Activated naive CD4-positive, alpha-beta T cell (primary cell): ENCODE measurements around the gene MPP2.
"Not testable (repeated sequence)": the region's sequence is repeated elsewhere in the genome, so short reads cannot be mapped to it uniquely, and the experiment has no call there.

Experiments used
- DNase-seq, 4 experiments: peaks; one replicate each; lab custom pipeline; 2025; lab: John Stamatoyannopoulos, UW

MPP2 gene

DNA sequence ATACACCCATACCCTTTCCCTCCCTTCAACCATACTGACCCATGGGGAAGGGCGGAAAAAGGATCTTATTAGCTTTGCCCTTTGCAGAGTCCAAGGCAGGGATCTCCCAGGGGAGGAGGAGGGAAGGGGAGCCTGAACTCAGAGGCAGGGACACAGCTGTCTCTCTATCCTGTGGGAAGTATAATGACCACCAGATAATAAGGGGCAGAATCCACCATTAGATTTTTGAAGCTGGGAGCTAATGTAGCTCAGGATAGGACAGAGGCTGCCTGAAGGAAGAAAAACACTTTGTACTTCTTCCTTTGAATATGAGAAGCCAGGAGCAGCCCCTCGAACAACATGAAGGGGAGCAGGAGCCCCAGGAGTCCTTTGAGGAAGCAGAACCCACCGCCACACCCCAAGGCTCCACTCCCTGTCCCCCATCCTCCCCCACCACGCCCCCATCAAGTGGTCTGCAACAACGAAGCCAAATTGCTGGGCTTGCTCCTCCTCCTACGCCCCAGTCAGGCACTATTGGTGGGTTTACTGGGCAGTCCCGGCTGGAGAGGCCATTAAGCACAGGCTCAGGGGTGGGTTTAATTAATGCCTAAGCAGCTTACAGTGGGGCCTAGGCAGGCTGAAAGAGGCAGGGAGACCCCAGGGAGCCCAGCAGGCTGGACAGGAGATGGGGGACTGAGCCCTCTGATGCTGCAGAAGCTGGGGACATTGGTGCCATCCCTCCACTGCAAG, 5.3 kb downstream of the MPP2 start:
- no peak for DNase-seq

DNA sequence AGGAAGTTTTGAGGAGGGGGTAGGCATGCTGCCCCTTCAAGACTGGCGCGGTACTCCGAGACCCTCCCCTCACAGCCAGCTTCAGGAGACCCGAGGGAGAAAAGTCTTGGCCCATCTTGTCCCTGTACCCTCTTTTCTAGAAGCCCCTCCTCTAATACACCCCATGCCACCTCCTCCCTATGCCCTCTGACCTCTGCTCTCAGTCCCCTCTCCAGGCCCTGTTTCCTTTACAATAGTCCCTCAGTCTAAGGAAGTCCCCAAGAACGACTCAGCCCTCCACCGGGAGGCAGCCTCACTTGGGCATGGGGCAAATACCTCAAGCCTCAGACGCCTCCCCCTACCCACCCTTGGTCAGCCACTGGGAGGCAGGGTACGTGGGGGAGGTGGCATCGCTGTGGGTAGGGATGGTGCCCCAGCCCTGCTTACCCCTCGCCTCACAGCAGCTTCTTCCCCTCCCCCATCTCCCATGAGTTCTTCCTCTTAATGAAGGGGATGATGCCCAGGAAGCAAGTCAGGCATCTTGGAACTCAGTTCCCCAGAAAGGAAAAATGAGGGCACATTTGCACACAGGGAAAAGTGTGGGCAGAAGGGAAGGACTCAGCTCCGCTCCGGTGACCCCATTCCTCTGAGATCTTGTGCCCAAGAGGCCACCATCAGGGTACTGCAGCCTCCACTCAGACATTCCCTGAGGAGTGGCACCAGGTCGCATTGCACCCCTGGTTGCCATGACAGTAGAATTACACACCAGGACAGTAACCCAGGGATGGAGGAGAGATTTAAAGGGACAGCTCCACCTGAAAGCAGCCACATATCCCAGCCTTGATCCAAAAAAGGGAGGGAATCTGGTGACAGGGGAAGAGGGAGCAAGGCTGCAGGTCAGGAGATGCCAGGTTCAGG, 6.2 kb downstream of the MPP2 start:
- no peak for DNase-seq

DNA sequence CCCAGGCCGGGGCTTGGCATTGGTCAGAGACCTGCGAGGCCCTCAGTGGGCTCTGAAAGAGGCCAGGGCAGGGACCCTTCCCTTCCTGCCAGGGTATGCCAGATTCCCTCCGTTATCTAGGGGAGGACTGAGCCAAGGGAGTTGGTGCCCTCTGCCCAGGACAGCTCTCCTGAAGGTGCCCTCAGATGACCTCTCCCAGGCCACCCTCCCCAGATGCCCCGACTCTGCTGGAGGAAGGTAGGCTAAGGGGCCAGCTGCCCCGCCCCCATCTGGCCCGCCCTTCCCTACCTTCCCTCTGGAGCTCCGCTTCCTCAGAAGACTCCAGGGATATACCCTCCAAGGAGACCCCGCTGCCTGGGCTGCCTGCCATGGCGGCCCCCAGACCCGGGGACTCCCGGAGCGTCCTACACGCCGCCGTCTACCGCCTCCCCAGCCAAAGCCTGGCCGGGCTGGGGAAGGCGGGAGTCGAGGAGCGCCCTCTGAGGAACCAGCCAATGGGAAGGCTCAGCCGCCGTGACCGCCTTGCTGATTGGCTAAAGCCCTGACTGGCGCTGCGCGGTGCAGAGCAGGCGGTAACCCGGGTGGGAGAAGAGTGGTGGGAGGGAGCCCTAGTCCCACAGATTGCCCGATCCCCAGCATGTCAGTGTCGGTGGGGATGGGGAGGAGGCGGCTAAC, 7.0 kb downstream of the MPP2 start:
- DNase-seq: peak; percentile 44 to 74 (median 62)

DNA sequence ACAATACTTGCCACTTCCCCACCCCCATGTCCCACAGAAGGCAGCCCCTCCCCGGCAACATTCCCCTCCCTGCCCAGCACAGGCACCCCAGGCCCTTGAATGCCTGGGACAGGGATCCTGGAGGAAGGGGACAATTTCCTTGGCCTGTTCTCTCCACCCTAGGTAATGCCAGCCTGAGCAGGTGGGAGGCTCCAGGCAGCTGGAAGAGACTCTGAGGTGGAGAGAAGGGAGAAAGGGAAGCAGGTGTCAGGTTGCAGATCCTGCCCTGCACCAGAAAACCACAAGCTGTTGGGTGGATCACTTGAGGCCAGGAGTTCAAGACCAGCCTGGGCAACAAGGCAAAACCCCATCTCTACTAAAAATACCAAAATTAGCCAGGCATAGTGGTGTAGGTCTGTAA, 8.9 kb downstream of the MPP2 start:
- no peak for DNase-seq

- DNase-seq: no peak
Observed at GRCh38 chr17:43897831-43898230, 9.5 kb downstream of the MPP2 start.

DNA sequence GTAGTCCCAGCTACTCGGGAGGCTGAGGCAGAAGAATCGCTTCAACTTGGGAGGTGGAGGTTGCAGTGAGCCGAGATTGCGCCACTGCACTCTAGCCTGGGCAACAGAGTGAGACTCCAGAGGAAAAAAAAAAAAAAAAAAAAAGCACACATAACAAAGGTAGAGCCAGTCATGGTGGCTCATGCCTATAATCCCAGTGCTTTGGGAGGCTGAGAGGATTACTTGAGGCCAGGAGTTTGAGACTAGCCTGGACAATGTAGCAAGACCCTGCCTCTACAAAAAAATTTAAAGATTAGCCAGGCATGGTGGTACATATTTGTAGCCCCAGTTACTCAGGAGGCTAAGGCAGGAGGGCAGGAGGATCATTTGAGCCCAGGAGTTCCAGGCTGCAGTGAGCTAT, 12.8 kb downstream of the MPP2 start:
- not testable (repeated sequence) for DNase-seq

DNA sequence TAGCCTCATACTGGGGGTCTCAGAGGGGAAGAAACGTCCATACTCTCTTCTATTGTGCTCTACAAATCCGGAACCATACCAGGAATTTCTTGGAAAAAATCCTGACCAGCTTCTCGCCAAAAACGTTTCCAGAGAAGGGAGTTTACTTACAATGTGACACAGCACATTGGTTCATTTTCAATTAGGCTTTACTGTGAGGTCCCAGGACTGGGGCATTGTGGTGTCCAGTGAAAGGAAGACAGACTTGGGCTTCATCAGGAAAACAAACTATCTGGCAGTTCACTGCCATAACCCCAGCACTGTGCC, 14.7 kb downstream of the MPP2 start:
- no peak for DNase-seq

- no peak for DNase-seq
Observed at GRCh38 chr17:43891851-43892646, 15.3 kb downstream of the MPP2 start.

DNA sequence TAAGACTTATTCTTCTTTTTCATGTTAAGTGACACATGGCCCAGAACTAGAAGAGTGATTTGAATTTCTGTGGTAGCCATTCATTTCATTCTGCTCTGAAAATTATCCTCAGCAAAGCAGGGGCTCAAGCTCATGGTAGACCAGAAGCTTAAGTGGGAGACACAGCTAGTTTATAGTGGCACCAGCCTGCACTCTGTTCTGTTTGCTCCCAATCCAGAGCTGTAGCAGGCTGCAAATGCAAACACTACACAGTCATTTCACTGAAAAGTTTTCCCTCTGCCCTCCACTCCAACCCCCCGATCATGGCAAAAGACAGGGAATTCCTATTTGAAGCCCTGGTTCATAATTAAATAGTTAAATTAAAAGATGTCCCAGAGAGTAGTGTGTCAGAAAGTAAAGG, 17.1 kb downstream of the MPP2 start:
- no peak for DNase-seq

DNA sequence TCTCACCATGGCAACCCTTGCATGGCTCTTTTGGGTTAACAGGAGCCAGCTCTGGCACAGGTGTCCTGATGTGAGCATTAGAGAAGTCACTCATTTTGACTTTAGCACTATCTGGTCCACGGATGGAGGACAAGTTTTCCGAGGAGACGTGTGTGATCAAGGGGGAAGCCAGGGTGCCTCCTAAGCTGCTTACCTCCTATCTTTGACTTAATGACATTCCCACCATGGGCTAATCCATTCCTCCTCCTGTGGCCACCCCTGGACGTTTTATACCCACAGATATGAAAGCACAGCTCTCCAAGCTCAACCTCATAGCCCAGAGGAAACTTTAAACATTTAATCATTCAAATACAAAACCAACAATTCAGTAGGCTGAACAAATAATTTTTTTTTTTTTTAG, 18.8 kb downstream of the MPP2 start:
- no peak for DNase-seq

DNA sequence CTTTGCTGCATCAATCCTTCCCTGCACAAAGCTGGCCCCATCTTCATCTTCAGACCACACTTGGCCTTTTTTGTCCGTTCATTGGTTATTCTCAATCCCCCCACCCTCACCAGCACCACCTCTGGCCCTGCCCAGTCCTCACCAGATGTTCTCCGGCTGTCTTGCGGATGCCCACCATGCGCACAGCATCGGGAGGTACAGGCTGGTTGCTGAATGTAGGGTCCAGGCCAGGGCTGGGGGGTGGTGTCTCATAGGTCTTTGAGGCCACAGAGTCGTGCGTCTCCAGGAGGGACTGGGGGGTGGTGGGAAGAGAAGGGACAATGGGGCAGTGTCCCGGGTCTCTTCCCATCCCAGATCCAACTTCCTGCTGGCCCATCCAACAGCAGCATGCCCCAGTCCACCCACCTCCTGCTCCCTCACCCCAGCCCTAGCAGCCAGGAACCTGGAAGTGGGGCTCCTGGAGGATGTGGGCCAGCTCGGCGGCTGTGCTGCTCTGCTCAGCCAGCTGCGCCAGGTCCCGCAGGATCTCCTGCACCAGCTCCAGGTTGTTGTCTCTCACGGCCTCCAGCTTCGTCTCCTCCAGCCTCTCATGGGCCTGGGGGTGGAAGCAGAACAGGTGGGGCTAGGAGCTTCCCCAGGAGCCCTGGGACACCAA, 24.4 kb downstream of the MPP2 start:
- DNase-seq: no peak

DNA sequence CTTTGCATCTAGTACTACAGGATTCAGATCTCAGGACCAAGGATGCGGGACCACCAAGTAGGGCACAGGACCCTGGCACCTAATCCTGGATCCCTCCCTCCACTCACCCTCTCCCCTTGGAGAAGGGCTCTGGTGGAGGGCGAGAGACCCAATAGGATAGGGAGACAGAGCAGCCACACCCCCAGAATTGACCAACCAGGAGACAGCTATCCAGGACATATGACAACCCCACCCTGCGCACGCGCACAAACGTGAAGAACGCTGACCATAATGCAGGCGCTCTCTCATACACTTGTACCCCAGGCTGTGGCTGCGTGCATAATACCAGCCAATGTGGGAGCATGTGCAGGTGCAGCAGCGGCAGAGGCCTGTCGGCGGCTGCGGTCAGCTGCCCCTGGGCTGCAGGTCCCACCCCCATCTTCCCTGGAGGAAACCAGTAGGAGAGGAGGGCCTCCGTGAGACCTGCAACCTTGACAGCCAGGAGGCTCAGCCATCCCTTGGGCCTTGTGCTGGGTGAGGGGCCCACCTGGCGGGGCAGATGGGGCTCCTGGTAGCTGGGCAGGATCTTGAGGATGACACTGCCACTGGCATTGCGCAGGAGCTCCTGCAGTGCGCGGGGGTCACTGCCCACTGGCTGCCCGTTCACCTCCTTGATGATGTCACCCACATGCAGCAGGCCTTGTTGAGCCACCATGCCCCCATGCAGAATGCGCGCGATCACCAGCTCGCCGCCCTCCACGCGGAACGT, 25.4 kb downstream of the MPP2 start:
- no peak for DNase-seq

- DNase-seq: no peak
Observed at GRCh38 chr17:43881181-43881580, 26.2 kb downstream of the MPP2 start.

- peak in 2 of 4 experiments; percentile 3 to 10 for DNase-seq
Observed at GRCh38 chr17:43880420-43880991, 26.8 kb downstream of the MPP2 start.

GRCh38 chr17:43879723-43880419, 27.5 kb downstream of the MPP2 start:
- no peak for DNase-seq

GRCh38 chr17:43878260-43879175, 28.8 kb downstream of the MPP2 start:
- DNase-seq: peak; percentile 41 to 66 (median 53)

DNA sequence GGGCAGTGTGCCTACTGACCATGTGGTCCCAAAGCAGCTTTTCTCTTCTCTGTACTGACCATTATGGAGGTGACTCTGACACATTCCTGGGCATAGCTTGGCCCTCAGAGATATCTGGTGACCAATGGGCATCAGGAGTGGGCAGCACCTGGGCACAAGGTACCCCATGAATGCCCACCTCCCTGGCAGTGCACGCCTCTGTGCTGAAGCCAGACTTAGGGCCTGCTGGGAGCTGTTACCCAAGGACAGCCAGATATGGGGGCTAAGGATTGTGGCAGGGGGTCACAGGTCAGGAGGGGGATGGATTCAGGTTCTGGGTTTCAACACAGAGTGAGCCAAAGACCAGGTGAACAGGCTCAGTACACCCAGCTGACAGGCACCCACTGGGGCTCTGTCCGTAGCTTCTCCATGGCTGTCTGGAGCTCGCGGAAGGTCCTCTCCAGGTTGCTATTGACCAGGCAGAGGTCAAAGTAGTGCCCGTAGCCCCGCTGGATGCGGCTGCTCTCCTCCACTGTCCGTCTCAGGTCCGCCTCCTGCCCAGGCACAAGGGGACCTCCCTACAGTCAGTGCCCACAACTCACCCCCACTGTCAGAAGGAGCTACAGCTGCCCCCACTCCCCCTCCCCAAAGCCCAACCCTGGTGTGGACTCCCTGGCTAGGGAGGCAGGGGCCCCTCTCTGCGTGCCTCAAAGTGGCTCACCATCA, 29.7 kb downstream of the MPP2 start:
- DNase-seq: no peak

DNA sequence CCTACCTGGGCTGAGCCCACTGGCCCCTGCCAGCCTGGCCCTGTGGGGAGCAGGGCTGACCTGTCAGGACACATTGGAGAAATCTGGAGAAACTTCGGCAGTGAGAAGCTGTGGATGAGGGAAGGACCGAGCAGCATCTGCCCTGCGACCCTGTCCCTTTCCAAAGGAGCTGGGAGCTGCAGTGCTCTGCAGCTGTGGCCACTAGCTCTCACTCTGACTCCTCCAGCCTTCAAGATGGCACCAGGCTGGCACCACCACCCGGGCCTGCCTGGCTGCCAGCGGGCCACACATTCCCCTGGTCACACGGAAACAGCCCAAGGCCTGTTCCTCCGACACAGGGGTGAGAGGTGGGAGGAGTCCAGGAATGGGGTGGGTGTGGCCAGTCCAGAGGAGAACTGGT, 30.3 kb downstream of the MPP2 start:
- no peak for DNase-seq
